A673 (cell line): ENCODE results near the gene ATG101. TPM values are rescaled to one million over a fixed set of nuclear protein-coding genes. Genes with fewer than 3 reads are reported as not detected.

Experiments used
- BruUV-seq: library from RNA; stranded (reverse); fragments of 400-500 nt; replicated peaks from 2 replicates; lab custom pipeline; 2021; lab: Mats Ljungman, UMichigan
- CTCF ChIA-PET: fragments of 300-600 bp; sonication (Branson Sonifier 250); formaldehyde crosslinking; loops from one replicate; lab custom pipeline; 2022; ENCODE audit warnings: antibody characterized with exemption; lab: Charles Lee
- POLR2A ChIA-PET: fragments of 300-600 bp; sonication (Branson Sonifier 250); formaldehyde crosslinking; loops from one replicate; lab custom pipeline; 2022; ENCODE audit warnings: antibody characterized with exemption; ENCODE audit not compliant: low non-redundant PET; lab: Charles Lee
- DNase-seq: peaks from one replicate; pipeline ENCODE4 v3.0.0-alpha.2; 2015; ENCODE audit warnings: low spot score
- H3K27ac ChIP-seq: fragments of 200-600 bp; sonication (generic); 2 replicates; pipeline ENCODE4 v1.5.1; 2016; ENCODE audit warnings: mixed run types, low read depth, mild to moderate bottlenecking, mixed read lengths, antibody characterized with exemption, low read length; ENCODE audit not compliant: poor library complexity, severe bottlenecking
- H3K27me3 ChIP-seq: fragments of 200-600 bp; sonication (generic); replicated peaks from 2 replicates; pipeline ENCODE4 v1.6.1; 2017; ENCODE audit warnings: mixed run types, low read depth, mild to moderate bottlenecking, mixed read lengths, antibody characterized with exemption, low read length; ENCODE audit not compliant: insufficient read depth, poor library complexity
- H3K36me3 ChIP-seq: fragments of 200-600 bp; sonication (generic); 2 replicates; pipeline ENCODE4 v1.6.1; 2016; ENCODE audit warnings: mixed run types, mild to moderate bottlenecking, mixed read lengths, antibody characterized with exemption, low read length; ENCODE audit not compliant: insufficient read depth, poor library complexity, severe bottlenecking
- H3K4me1 ChIP-seq: fragments of 200-600 bp; sonication (generic); 2 replicates; pipeline ENCODE4 v1.6.1; 2017; ENCODE audit warnings: mixed run types, mild to moderate bottlenecking, mixed read lengths, antibody characterized with exemption, low read length; ENCODE audit not compliant: insufficient read depth, poor library complexity, severe bottlenecking
- H3K4me3 ChIP-seq: fragments of 200-600 bp; sonication (generic); 2 replicates; pipeline ENCODE4 v1.5.1; 2016; ENCODE audit warnings: low read depth, mixed run types, mild to moderate bottlenecking, mixed read lengths, low read length; ENCODE audit not compliant: poor library complexity, severe bottlenecking
- H3K9me3 ChIP-seq: fragments of 200-600 bp; sonication (generic); 2 replicates; pipeline ENCODE4 v1.6.1; 2016; ENCODE audit warnings: mixed run types, low read depth, mild to moderate bottlenecking, mixed read lengths, antibody characterized with exemption, low read length; ENCODE audit not compliant: poor library complexity, severe bottlenecking
- EZH2 ChIP-seq: fragments of 200-600 bp; sonication (generic); IDR thresholded peaks from 2 replicates; pipeline ENCODE4 v1.6.1; 2017; ENCODE audit warnings: borderline replicate concordance, low read depth, mild to moderate bottlenecking, mixed read lengths, antibody characterized with exemption, low read length; ENCODE audit not compliant: poor library complexity, severe bottlenecking
- intact Hi-C: fragments of 100-400 bp; cut with micrococcal nuclease; formaldehyde crosslinking; loops from one replicate; pipeline ENCODE4 v1.10.0; 2022; ENCODE audit not compliant: unreplicated experiment
- total RNA-seq: library from RNA; stranded (reverse); gene quantifications from 2 replicates; pipeline ENCODE4 v1.2.3, GENCODE V29; 2021
- TF ChIP-seq, protein P1 (sequence below): fragments of 300-800, 200-600 bp; sonication (generic); conservative IDR thresholded peaks from 2 replicates; pipeline ENCODE4 v1.5.1; 2017; ENCODE audit warnings: low read depth, mild to moderate bottlenecking, antibody characterized with exemption, low read length, moderate library complexity, mixed read lengths

ATG101 gene
- total RNA-seq, 1 experiment from 2014 or later = 52.0 TPM

DNA sequence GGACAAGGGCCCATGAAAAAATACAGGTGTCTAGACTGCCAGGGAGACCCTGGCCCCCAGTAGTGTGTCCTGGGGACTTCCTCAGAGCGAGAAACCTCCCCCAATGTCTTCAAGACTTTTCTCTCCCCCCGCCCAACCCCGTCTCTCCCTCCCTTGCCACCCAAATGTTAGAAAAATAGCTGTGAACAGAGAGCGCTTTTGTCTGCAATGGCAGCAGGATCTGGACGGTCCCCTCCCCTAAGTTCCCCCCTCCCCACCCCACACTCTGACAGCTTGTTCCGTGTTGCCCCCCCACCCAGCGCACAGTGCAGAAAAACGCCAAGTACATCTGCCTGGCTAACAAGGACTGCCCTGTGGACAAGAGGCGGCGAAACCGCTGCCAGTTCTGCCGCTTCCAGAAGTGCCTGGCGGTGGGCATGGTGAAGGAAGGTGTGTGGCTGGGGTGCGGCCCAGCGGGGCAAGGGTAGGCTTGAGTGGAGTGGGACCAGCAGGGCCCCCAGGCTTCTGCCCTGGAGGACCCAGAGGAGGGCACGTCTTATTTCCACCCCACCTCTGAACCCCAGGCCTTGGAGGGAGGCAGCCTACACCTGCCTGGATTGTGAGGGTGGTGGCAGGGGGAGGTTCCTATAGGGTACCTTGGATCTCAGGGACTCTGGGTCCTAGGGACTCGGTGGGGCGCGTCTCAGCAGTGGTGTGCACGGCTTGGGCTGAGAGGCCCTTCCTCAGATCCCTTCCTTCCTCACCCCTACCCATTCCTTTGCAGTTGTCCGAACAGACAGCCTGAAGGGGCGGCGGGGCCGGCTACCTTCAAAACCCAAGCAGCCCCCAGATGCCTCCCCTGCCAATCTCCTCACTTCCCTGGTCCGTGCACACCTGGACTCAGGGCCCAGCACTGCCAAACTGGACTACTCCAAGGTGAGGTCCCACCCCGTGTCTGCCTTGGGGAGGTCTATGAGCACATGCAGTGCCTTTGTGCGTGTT, 13.8 kb upstream of the ATG101 start:
- H3K9me3 ChIP-seq = no peaks in the 10 kb centered on the region
- BruUV-seq = no TSS peak
- TF ChIP-seq, protein P1, sequence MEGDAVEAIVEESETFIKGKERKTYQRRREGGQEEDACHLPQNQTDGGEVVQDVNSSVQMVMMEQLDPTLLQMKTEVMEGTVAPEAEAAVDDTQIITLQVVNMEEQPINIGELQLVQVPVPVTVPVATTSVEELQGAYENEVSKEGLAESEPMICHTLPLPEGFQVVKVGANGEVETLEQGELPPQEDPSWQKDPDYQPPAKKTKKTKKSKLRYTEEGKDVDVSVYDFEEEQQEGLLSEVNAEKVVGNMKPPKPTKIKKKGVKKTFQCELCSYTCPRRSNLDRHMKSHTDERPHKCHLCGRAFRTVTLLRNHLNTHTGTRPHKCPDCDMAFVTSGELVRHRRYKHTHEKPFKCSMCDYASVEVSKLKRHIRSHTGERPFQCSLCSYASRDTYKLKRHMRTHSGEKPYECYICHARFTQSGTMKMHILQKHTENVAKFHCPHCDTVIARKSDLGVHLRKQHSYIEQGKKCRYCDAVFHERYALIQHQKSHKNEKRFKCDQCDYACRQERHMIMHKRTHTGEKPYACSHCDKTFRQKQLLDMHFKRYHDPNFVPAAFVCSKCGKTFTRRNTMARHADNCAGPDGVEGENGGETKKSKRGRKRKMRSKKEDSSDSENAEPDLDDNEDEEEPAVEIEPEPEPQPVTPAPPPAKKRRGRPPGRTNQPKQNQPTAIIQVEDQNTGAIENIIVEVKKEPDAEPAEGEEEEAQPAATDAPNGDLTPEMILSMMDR = no peak
- TF ChIP-seq EZH2 = no peak
- H3K36me3 ChIP-seq = peaks cover 14% of the 10 kb centered on the region
- intact Hi-C loops = no loop called here
- no peak overlapping the region for H3K27ac ChIP-seq
- no peaks in the 10 kb centered on the region for H3K27me3 ChIP-seq
- peaks cover 3% of the 10 kb centered on the region for H3K4me1 ChIP-seq
- DNase-seq = no peak
- H3K4me3 ChIP-seq = no peak overlapping the region
- CTCF ChIA-PET = interaction anchor here (0.5 to 1.2 kb wide), 2 partner anchors 28 to 31 kb away, joined by 3 to 5 read pairs; no protein-coding TSS in a partner anchor
- POLR2A ChIA-PET = no interaction called here

DNA sequence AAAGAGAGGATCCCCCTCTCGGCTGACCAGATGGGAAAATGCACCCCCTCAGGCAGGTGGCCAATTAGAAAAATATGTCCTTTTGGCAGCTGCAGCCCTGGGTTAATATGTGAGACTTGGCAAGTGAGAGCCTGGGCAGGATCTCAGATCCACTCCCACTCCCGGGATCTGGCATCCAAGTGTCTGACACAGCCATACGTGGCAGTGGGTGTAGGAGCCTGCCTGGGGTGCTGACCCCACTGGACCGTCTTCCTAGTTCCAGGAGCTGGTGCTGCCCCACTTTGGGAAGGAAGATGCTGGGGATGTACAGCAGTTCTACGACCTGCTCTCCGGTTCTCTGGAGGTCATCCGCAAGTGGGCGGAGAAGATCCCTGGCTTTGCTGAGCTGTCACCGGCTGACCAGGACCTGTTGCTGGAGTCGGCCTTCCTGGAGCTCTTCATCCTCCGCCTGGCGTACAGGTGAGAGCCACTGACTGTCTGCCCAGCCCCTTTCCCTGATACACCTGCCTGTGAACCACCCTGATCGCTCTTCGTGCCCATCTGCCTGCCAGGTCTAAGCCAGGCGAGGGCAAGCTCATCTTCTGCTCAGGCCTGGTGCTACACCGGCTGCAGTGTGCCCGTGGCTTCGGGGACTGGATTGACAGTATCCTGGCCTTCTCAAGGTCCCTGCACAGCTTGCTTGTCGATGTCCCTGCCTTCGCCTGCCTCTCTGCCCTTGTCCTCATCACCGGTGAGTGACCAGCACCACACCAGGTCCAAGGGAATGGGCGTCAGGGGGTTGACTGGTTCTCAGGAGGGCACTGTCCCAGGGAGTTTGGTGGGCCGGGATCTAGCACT, 12.8 kb upstream of the ATG101 start:
- Histone ChIP-seq H3K27me3 (no peaks in the 10 kb centered on the region), H3K36me3 (peaks cover 14% of the 10 kb centered on the region), H3K27ac (no peak overlapping the region), H3K9me3 (no peaks in the 10 kb centered on the region), H3K4me1 (no peaks in the 10 kb centered on the region), H3K4me3 (no peak overlapping the region)
- CTCF ChIA-PET = interaction anchor here (1.2 kb wide), 1 partner anchor 32 kb away, joined by 3 read pairs; no protein-coding TSS in a partner anchor
- intact Hi-C loops = no loop called here
- no TSS peak for BruUV-seq
- DNase-seq = no peak
- TF ChIP-seq, protein P1 = no peak
- no peak for TF ChIP-seq EZH2
- POLR2A ChIA-PET = no interaction called here

DNA sequence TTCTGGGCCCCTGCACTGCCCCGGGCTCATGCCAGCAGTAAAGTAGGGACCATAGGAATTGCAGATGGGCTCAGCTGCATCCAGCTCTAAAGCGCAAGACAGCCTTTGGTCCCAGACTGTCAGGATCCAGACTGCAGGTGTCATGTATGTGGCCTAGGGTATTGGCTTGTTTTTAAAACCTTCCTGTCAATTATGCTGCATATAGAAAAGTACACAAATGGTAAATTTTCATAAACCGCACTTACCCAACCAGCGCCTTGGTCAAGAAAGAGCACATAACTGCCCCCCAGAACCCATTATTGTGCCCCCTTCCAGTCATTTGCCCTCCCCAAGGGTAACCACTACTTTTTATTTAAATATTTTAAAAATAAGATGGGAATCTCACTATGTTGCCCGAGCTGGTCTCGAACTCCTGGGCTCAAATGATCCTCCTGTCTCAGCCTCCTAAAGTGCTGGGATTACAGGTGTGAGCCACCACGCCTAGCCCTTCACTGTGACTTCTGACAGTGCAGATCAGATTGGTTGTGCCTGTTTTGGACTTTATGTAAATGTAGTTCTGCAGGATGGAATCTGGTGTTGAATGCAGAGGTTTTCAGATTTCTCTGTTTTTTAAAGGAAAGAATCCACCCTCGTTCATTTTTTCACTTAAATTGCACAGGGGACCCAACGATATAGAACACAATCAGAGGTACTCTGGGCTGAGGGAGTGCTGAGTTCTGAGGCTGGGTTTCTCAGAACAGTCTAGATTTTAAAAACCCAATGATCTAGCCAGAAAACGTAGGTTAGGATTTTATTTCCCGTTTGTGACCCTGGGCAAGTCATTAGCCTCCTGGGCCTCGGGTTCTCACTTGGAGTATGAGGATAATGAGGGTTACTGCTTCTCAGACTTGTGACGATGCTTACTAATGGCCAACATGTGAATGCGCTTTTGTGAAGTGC, 11.9 kb upstream of the ATG101 start:
- TF ChIP-seq, protein P1 = no peak
- TF ChIP-seq EZH2 = no peak
- H3K27ac ChIP-seq = no peak overlapping the region
- H3K4me3 ChIP-seq = no peak overlapping the region
- H3K4me1 ChIP-seq = no peaks in the 10 kb centered on the region
- H3K9me3 ChIP-seq = no peaks in the 10 kb centered on the region
- intact Hi-C loops = no loop called here
- H3K36me3 ChIP-seq = peaks cover 14% of the 10 kb centered on the region
- CTCF ChIA-PET = interaction anchor here (1.4 kb wide), 1 partner anchor 11 kb away, joined by 4 read pairs; no protein-coding TSS in a partner anchor
- POLR2A ChIA-PET = no interaction called here
- DNase-seq = no peak
- no peaks in the 10 kb centered on the region for H3K27me3 ChIP-seq
- BruUV-seq = no TSS peak
